ENCODE measurements around the gene RNF146. TPM values are rescaled to one million over a fixed set of nuclear protein-coding genes. Genes with fewer than 3 reads are reported as not detected.
"Not testable (repeated sequence)": the region's sequence is repeated elsewhere in the genome, so short reads cannot be mapped to it uniquely, and the experiment has no call there.

The RNF146 gene
- total RNA-seq, 1 experiment from 2014 or later, result 50.1 TPM

- Histone ChIP-seq H3K27me3 (ENCODE audit: low read length) (no peaks in the 10 kb centered on the region), H3K27ac (ENCODE audit: low read length) (no peak overlapping the region), H3K9ac (ENCODE audit: low read length) (no peak overlapping the region), H3K4me2 (ENCODE audit: low read depth, low read length, poor library complexity, severe bottlenecking) (no peak overlapping the region), H3K36me3 (ENCODE audit: insufficient read depth, low read length) (peaks cover 25% of the 10 kb centered on the region), H3K9me3 (ENCODE audit: low read length) (peaks cover 5% of the 10 kb centered on the region), H3K79me2 (ENCODE audit: low read length) (peaks cover 83% of the 10 kb centered on the region), H2AFZ (ENCODE audit: low read length) (no peak overlapping the region), H3K4me3 (ENCODE audit: low read length) (no peak overlapping the region), H3K9me2 (replicated peaks; ENCODE audit: insufficient read depth, low read length) (no peaks in the 10 kb centered on the region), H4K20me1 (ENCODE audit: insufficient read depth, low read depth, low read length) (no peaks in the 10 kb centered on the region), H3K4me1 (ENCODE audit: low read length) (peaks cover 18% of the 10 kb centered on the region)
- DNase-seq, result no peak
Measured at GRCh38 chr6:127305741-127306140, 39.1 kb downstream of the RNF146 start.

GRCh38 chr6:127317388-127318128 is 50.9 kb downstream of the RNF146 start:
- no peak overlapping the region for H2AFZ ChIP-seq (ENCODE audit: low read length)
- H3K4me1 ChIP-seq (ENCODE audit: low read length), result 0 out of 2 replicates have a peak, but pooled peaks cover 2% of the 10 kb centered on the region
- H3K79me2 ChIP-seq (ENCODE audit: low read length), result peaks cover 71% of the 10 kb centered on the region
- peaks cover 43% of the 10 kb centered on the region for H3K36me3 ChIP-seq (ENCODE audit: insufficient read depth, low read length)
- H3K9me3 ChIP-seq (ENCODE audit: low read length), result no peaks in the 10 kb centered on the region
- no peak overlapping the region for H3K4me2 ChIP-seq (ENCODE audit: low read depth, low read length, poor library complexity, severe bottlenecking)
- no peak overlapping the region for H3K9ac ChIP-seq (ENCODE audit: low read length)
- H3K27me3 ChIP-seq (ENCODE audit: low read length), result no peaks in the 10 kb centered on the region
- no peak overlapping the region for H3K4me3 ChIP-seq (ENCODE audit: low read length)
- no peak for DNase-seq
- H3K9me2 ChIP-seq (replicated peaks; ENCODE audit: insufficient read depth, low read length), result no peaks in the 10 kb centered on the region
- H4K20me1 ChIP-seq (ENCODE audit: insufficient read depth, low read depth, low read length), result no peaks in the 10 kb centered on the region
- H3K27ac ChIP-seq (ENCODE audit: low read length), result no peak overlapping the region

- no peak for DNase-seq
- Histone ChIP-seq H3K79me2 (ENCODE audit: low read length) (peaks cover 74% of the 10 kb centered on the region), H3K36me3 (ENCODE audit: insufficient read depth, low read length) (peaks cover 34% of the 10 kb centered on the region; the same call in 1 of the 2 replicates), H3K9me3 (ENCODE audit: low read length) (no peaks in the 10 kb centered on the region), H2AFZ (ENCODE audit: low read length) (no peak overlapping the region), H3K4me2 (ENCODE audit: low read depth, low read length, poor library complexity, severe bottlenecking) (no peak overlapping the region), H3K9ac (ENCODE audit: low read length) (no peak overlapping the region), H3K4me1 (ENCODE audit: low read length) (0 out of 2 replicates have a peak, but pooled peaks cover 2% of the 10 kb centered on the region), H3K27me3 (ENCODE audit: low read length) (no peaks in the 10 kb centered on the region), H4K20me1 (ENCODE audit: insufficient read depth, low read depth, low read length) (no peaks in the 10 kb centered on the region), H3K4me3 (ENCODE audit: low read length) (no peak overlapping the region), H3K27ac (ENCODE audit: low read length) (no peak overlapping the region), H3K9me2 (replicated peaks; ENCODE audit: insufficient read depth, low read length) (no peaks in the 10 kb centered on the region)
Measured at GRCh38 chr6:127319686-127320085, 53.0 kb downstream of the RNF146 start.

DNA sequence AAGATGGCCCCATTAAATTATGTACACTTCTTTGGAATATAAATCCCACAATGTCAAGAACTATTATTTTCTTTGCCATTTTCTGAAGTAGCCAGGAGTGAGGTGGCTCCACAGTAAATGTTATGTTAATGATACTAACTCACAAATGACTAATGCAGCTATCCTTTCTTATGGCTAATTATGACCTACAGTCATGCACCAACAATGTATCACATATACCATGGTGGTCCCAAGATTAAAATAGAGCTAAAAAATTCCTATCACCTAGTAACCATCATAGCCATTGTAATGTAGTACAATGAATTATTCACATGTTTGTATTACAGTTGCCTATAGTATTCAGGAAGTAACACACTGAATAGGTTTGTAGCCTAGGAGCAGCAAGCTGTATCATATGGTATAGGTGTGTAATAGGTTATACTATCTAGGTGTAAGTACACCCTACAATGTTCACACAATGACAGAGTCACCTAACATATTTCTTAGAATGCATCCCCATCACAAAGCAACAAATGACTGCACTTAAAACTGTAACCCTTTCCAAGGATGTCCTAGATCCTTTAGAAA is 61.5 kb downstream of the RNF146 start:
- Histone ChIP-seq H3K36me3 (ENCODE audit: insufficient read depth, low read length) (peaks cover 51% of the 10 kb centered on the region; the same call in 1 of the 2 replicates), H3K27me3 (ENCODE audit: low read length) (no peaks in the 10 kb centered on the region), H3K27ac (ENCODE audit: low read length) (no peak overlapping the region), H3K4me3 (ENCODE audit: low read length) (no peak overlapping the region), H3K4me2 (ENCODE audit: low read depth, low read length, poor library complexity, severe bottlenecking) (no peak overlapping the region), H3K9me2 (replicated peaks; ENCODE audit: insufficient read depth, low read length) (no peaks in the 10 kb centered on the region), H4K20me1 (ENCODE audit: insufficient read depth, low read depth, low read length) (no peaks in the 10 kb centered on the region), H3K9me3 (ENCODE audit: low read length) (no peaks in the 10 kb centered on the region), H2AFZ (ENCODE audit: low read length) (no peak overlapping the region), H3K79me2 (ENCODE audit: low read length) (peaks cover 84% of the 10 kb centered on the region), H3K4me1 (ENCODE audit: low read length) (no peaks in the 10 kb centered on the region), H3K9ac (ENCODE audit: low read length) (no peak overlapping the region)
- DNase-seq, result no peak

- not testable (repeated sequence) for DNase-seq; H4K20me1 ChIP-seq (ENCODE audit: insufficient read depth, low read depth, low read length)
- peaks cover 92% of the 10 kb centered on the region for H3K79me2 ChIP-seq (ENCODE audit: low read length)
Measured at GRCh38 chr6:127331256-127331655, 64.6 kb downstream of the RNF146 start.

GRCh38 chr6:127332383-127332961 is 65.8 kb downstream of the RNF146 start:
- Histone ChIP-seq H3K4me1 (ENCODE audit: low read length) (peaks cover 13% of the 10 kb centered on the region), H3K27ac (ENCODE audit: low read length) (no peak overlapping the region), H3K9ac (ENCODE audit: low read length) (no peak overlapping the region), H2AFZ (ENCODE audit: low read length) (no peak overlapping the region), H3K4me2 (ENCODE audit: low read depth, low read length, poor library complexity, severe bottlenecking) (no peak overlapping the region), H3K36me3 (ENCODE audit: insufficient read depth, low read length) (peaks cover 45% of the 10 kb centered on the region), H3K27me3 (ENCODE audit: low read length) (no peaks in the 10 kb centered on the region), H3K9me2 (replicated peaks; ENCODE audit: insufficient read depth, low read length) (no peaks in the 10 kb centered on the region), H3K4me3 (ENCODE audit: low read length) (no peak overlapping the region), H4K20me1 (ENCODE audit: insufficient read depth, low read depth, low read length) (no peaks in the 10 kb centered on the region), H3K9me3 (ENCODE audit: low read length) (no peaks in the 10 kb centered on the region), H3K79me2 (ENCODE audit: low read length) (peaks cover 95% of the 10 kb centered on the region)
- DNase-seq, result no peak

More at GRCh38 chr6:127331256-127331655, 64.6 kb downstream of the RNF146 start:
- peaks cover 50% of the 10 kb centered on the region for H3K36me3 ChIP-seq (ENCODE audit: insufficient read depth, low read length)
- H3K4me2 ChIP-seq (ENCODE audit: low read depth, low read length, poor library complexity, severe bottlenecking); H3K9me2 ChIP-seq (replicated peaks; ENCODE audit: insufficient read depth, low read length); H2AFZ ChIP-seq (ENCODE audit: low read length); H3K9me3 ChIP-seq (ENCODE audit: low read length); H3K9ac ChIP-seq (ENCODE audit: low read length); H3K27me3 ChIP-seq (ENCODE audit: low read length); H3K4me3 ChIP-seq (ENCODE audit: low read length); H3K27ac ChIP-seq (ENCODE audit: low read length): not testable (repeated sequence)
- peaks cover 13% of the 10 kb centered on the region for H3K4me1 ChIP-seq (ENCODE audit: low read length)

Small RNA genes lying within 50 kb of the gene (small RNA-seq; reads per million reads assigned to genes)
- not detected for gene RNA5SP217

Other genes starting within 250 kb of the RNF146 start
- not detected in 2 replicates for gene RSPO3, start 148.2 kb upstream of the RNF146 start, total RNA-seq (2014; rRNA removed; shearing (Covaris generic); ENCODE audit: low replicate concordance)
- 62.5 and 111 TPM in 2 replicates for gene ECHDC1, start 76.7 kb downstream of the RNF146 start, total RNA-seq (2014; rRNA removed; shearing (Covaris generic); ENCODE audit: low replicate concordance)
- gene KIAA0408, start 192.5 kb downstream of the RNF146 start, total RNA-seq (2014; rRNA removed; shearing (Covaris generic); ENCODE audit: low replicate concordance), result 0.22 TPM in 1 of 2 replicates, not detected in the other